NT2/D1 (cell line): ENCODE data around the gene TTLL8.
"Not testable (repeated sequence)": the region's sequence is repeated elsewhere in the genome, so short reads cannot be mapped to it uniquely, and the experiment has no call there.

ENCODE experiments used
- DNase-seq: peaks from one replicate; pipeline ENCODE4 v3.0.0-alpha.2; 2011; ENCODE audit warnings: low read depth, low spot score
- H3K27me3 ChIP-seq: 2 replicates; pipeline ENCODE4 v1.6.0; 2011; ENCODE audit warnings: mild to moderate bottlenecking; ENCODE audit not compliant: insufficient read length, insufficient read depth
- H3K36me3 ChIP-seq: 2 replicates; pipeline ENCODE4 v1.6.1; 2011; ENCODE audit warnings: mild to moderate bottlenecking, low read length, mixed read lengths; ENCODE audit not compliant: insufficient read depth, insufficient read length
- H3K4me1 ChIP-seq: 2 replicates; pipeline ENCODE4 v1.5.1; 2011; ENCODE audit not compliant: insufficient read depth, insufficient read length
- H3K4me3 ChIP-seq: 2 replicates; pipeline ENCODE4 v1.5.1; 2011; ENCODE audit warnings: low read depth; ENCODE audit not compliant: insufficient read length
- H3K9ac ChIP-seq: 2 replicates; pipeline ENCODE4 v1.6.0; 2011; ENCODE audit warnings: low read depth; ENCODE audit not compliant: insufficient read length
- H3K9me3 ChIP-seq: 2 replicates; pipeline ENCODE4 v1.5.1; 2011; ENCODE audit warnings: mild to moderate bottlenecking, low read length; ENCODE audit not compliant: insufficient read depth
- SUZ12 ChIP-seq: IDR thresholded peaks from 2 replicates; pipeline ENCODE4 v1.6.1; 2011; ENCODE audit not compliant: insufficient read length, insufficient read depth; ENCODE audit errors: extremely low read depth
- YY1 ChIP-seq: IDR thresholded peaks from 2 replicates; pipeline ENCODE4 v1.6.1; 2011; ENCODE audit not compliant: insufficient read length, insufficient read depth
- ZNF274 ChIP-seq: IDR thresholded peaks from 2 replicates; pipeline ENCODE4 v1.6.1; 2011; ENCODE audit warnings: mild to moderate bottlenecking, low read depth, low read length

TTLL8 gene

GRCh38 chr22:49991167-49991566, 66.9 kb downstream of the TTLL8 start:
- no peak for TF ChIP-seq ZNF274
- TF ChIP-seq YY1, result no peak
- no peak for TF ChIP-seq SUZ12
- H3K9ac ChIP-seq, result no peak overlapping the region
- peaks cover 1% of the 10 kb centered on the region for H3K4me1 ChIP-seq
- no peaks in the 10 kb centered on the region for H3K36me3 ChIP-seq
- DNase-seq, result no peak
- peaks cover 27% of the 10 kb centered on the region; the same call in 1 of the 2 replicates for H3K9me3 ChIP-seq
- no peaks in the 10 kb centered on the region for H3K27me3 ChIP-seq
- H3K4me3 ChIP-seq, result no peak overlapping the region

GRCh38 chr22:49989826-49990225, 68.3 kb downstream of the TTLL8 start:
- not testable (repeated sequence) for H3K36me3 ChIP-seq, H3K9ac ChIP-seq, DNase-seq, H3K4me3 ChIP-seq, H3K27me3 ChIP-seq, H3K4me1 ChIP-seq
- peaks cover 32% of the 10 kb centered on the region; the same call in 1 of the 2 replicates for H3K9me3 ChIP-seq

- Histone ChIP-seq H3K4me3 (no peak overlapping the region), H3K9me3 (peaks cover 27% of the 10 kb centered on the region; the same call in 1 of the 2 replicates), H3K36me3 (no peaks in the 10 kb centered on the region), H3K9ac (no peak overlapping the region), H3K27me3 (peaks cover 19% of the 10 kb centered on the region), H3K4me1 (peaks cover 5% of the 10 kb centered on the region)
- no peak for TF ChIP-seq SUZ12
- no peak for DNase-seq
Measured at GRCh38 chr22:49986325-49986724, 71.8 kb downstream of the TTLL8 start.

GRCh38 chr22:49983148-49984042, 74.7 kb downstream of the TTLL8 start:
- no peak for DNase-seq
- Histone ChIP-seq H3K9ac (peak overlapping the region; percentile 64), H3K9me3 (0 out of 2 replicates have a peak, but pooled peaks cover 13% of the 10 kb centered on the region), H3K4me1 (peaks cover 5% of the 10 kb centered on the region), H3K36me3 (no peaks in the 10 kb centered on the region), H3K4me3 (peak overlapping the region; percentile 36), H3K27me3 (peaks cover 19% of the 10 kb centered on the region)
- TF ChIP-seq ZNF274 (no peak), SUZ12 (no peak)

GRCh38 chr22:49981799-49982198, 76.3 kb downstream of the TTLL8 start:
- not testable (repeated sequence) for H3K36me3 ChIP-seq, H3K4me1 ChIP-seq, H3K4me3 ChIP-seq, DNase-seq, H3K9ac ChIP-seq
- H3K9me3 ChIP-seq, result 0 out of 2 replicates have a peak, but pooled peaks cover 12% of the 10 kb centered on the region
- peaks cover 19% of the 10 kb centered on the region for H3K27me3 ChIP-seq

GRCh38 chr22:49979587-49980264, 78.4 kb downstream of the TTLL8 start:
- TF ChIP-seq SUZ12 (no peak), YY1 (no peak), ZNF274 (no peak)
- peaks cover 9% of the 10 kb centered on the region for H3K4me1 ChIP-seq
- H3K9ac ChIP-seq, result no peak overlapping the region
- H3K4me3 ChIP-seq, result no peak overlapping the region
- peak; percentile 44 for DNase-seq
- H3K36me3 ChIP-seq, result no peaks in the 10 kb centered on the region
- peaks cover 14% of the 10 kb centered on the region for H3K27me3 ChIP-seq
- H3K9me3 ChIP-seq, result no peaks in the 10 kb centered on the region

GRCh38 chr22:49977578-49977977, 80.5 kb downstream of the TTLL8 start:
- H3K9me3 ChIP-seq, result no peaks in the 10 kb centered on the region
- no peak overlapping the region for H3K4me3 ChIP-seq
- H3K36me3 ChIP-seq, result no peaks in the 10 kb centered on the region
- peaks cover 4% of the 10 kb centered on the region for H3K4me1 ChIP-seq
- peaks cover 9% of the 10 kb centered on the region for H3K27me3 ChIP-seq
- no peak for DNase-seq
- no peak for TF ChIP-seq ZNF274
- no peak overlapping the region for H3K9ac ChIP-seq
